Peyer's patch (tissue), 4 donors: Measurements from ENCODE around the gene CPLX4.

Source experiments
- POLR2A ChIP-seq, 2 donors: fragments of 450-650 bp; IDR thresholded peaks; one replicate each; pipeline ENCODE4 v1.5.1; 2017; ENCODE audit warnings: antibody characterized with exemption in 2 of 2, mild to moderate bottlenecking in 2 of 2, moderate library complexity in 2 of 2
- TF ChIP-seq, protein P1 (sequence below), 6 experiments: fragments of 450-650 bp in 4 of 6; fragments of 200-600 bp in 2 of 6; sonication (generic) in 1 of 6; IDR thresholded peaks; one replicate each; pipeline ENCODE4 v1.5.1; 2017 to 2019; ENCODE audit warnings: antibody characterized with exemption in 6 of 6, mild to moderate bottlenecking in 3 of 6, moderate library complexity in 1 of 6

DNA sequence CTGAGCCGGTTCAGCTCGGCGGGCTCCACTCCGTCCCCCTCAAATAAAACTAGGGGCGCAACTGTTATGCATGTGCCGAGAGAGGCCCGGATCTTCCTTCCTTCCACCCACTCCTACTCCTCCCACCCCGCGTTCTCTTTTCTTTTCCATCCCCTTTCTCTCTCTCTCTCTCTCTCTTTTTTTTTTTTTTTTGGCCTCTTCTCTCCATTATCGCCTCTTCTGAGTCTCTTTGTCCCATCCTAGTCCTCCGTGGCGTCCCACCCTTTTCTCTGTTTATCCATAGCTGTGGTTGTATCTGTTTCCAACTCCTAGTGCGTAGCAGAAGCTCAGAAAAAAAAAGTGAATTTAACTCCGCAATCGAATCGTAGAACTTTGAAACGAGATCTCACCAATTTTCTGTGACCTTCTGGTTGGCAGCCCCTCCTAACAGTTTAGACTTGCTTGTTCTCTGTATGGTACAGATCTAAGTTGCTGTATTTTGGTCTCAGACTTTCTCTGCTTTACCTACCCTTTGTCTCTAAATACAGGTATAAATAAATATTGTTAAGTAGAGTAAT, 48.8 kb downstream of the CPLX4 start:
- TF ChIP-seq, protein P1, sequence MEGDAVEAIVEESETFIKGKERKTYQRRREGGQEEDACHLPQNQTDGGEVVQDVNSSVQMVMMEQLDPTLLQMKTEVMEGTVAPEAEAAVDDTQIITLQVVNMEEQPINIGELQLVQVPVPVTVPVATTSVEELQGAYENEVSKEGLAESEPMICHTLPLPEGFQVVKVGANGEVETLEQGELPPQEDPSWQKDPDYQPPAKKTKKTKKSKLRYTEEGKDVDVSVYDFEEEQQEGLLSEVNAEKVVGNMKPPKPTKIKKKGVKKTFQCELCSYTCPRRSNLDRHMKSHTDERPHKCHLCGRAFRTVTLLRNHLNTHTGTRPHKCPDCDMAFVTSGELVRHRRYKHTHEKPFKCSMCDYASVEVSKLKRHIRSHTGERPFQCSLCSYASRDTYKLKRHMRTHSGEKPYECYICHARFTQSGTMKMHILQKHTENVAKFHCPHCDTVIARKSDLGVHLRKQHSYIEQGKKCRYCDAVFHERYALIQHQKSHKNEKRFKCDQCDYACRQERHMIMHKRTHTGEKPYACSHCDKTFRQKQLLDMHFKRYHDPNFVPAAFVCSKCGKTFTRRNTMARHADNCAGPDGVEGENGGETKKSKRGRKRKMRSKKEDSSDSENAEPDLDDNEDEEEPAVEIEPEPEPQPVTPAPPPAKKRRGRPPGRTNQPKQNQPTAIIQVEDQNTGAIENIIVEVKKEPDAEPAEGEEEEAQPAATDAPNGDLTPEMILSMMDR (IDR thresholded peaks at IDR 0.05) = no peak
- no peak for TF ChIP-seq POLR2A (IDR thresholded peaks at IDR 0.05)
